AG09309 (cell line): ENCODE results near the gene C10orf88.

ENCODE experiments used
- DNase-seq: peaks from one replicate; pipeline ENCODE4 v3.0.0-alpha.2; 2010; ENCODE audit warnings: low read depth
- H3K4me3 ChIP-seq: 2 replicates; pipeline ENCODE4 v1.5.1; 2011; ENCODE audit warnings: mild to moderate bottlenecking, low read depth, low read length, moderate library complexity; ENCODE audit not compliant: control insufficient read depth
- TF ChIP-seq, protein P1 (sequence below): IDR thresholded peaks from 2 replicates; pipeline ENCODE4 v1.5.1; 2011; ENCODE audit warnings: mild to moderate bottlenecking, low read depth, low read length, inconsistent platforms; ENCODE audit not compliant: insufficient read depth, control insufficient read depth; ENCODE audit errors: missing control alignments

Gene C10orf88

DNA sequence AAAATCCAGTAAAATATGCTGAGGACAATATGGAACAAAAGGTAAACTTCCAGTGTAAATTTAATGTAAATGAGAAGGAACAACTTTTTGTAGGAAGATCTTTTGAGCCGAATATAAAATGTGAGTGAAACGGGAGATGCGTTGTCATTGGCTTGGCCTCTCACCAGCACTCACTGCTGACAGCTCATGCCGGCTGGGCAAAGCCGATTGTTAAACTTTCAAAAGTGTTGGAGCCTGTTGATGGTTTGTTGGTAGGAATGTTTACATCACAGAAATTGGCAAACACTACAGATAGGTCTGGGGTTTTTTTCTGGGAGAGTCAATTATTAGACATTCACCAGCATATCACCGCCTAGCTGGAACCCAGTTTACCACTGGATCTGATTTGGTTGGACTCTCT, 32.3 kb upstream of the C10orf88 start:
- H3K4me3 ChIP-seq = no peak overlapping the region
- TF ChIP-seq, protein P1, sequence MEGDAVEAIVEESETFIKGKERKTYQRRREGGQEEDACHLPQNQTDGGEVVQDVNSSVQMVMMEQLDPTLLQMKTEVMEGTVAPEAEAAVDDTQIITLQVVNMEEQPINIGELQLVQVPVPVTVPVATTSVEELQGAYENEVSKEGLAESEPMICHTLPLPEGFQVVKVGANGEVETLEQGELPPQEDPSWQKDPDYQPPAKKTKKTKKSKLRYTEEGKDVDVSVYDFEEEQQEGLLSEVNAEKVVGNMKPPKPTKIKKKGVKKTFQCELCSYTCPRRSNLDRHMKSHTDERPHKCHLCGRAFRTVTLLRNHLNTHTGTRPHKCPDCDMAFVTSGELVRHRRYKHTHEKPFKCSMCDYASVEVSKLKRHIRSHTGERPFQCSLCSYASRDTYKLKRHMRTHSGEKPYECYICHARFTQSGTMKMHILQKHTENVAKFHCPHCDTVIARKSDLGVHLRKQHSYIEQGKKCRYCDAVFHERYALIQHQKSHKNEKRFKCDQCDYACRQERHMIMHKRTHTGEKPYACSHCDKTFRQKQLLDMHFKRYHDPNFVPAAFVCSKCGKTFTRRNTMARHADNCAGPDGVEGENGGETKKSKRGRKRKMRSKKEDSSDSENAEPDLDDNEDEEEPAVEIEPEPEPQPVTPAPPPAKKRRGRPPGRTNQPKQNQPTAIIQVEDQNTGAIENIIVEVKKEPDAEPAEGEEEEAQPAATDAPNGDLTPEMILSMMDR = no peak
- no peak for DNase-seq

DNA sequence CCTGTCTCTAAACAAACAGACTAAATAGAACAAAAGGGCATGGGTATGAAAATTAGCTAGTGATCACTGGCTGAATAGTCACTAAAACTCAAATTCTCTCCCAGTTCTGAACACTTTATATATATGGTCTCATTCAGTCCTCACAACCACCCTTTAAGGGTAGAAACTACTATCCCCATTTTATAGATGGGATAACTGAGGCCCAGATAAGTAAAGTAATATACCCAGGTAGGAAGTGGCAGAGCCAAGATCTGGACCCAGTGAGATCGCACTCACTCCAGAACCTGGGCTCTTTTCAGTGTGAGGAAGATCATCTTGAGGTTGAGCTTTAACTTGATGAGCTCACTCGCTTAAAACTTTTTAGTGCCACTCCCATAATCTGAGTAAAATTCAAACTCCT, 30.7 kb upstream of the C10orf88 start:
- DNase-seq = no peak
- no peak overlapping the region for H3K4me3 ChIP-seq
- TF ChIP-seq, protein P1 = no peak

DNA sequence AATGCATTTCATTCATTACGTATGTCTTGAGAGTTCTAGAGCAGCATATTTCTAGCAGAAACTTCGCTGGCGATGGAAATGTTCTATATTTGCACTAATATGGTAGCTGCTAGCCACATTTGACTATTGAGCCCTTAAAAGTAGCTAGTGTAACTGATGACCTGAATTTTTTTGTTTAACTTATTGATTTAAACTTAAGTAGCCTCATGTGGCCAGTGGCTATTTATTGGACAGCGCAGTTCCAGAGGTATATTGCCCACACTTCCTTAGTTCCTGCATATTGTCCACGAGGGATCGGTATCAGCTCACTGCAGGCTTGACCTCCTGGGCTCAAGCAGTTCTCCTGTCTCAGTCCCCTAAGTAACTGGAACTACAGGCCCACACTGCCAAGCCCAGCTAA, 29.9 kb upstream of the C10orf88 start:
- TF ChIP-seq, protein P1 = no peak
- H3K4me3 ChIP-seq = no peak overlapping the region
- no peak for DNase-seq

DNA sequence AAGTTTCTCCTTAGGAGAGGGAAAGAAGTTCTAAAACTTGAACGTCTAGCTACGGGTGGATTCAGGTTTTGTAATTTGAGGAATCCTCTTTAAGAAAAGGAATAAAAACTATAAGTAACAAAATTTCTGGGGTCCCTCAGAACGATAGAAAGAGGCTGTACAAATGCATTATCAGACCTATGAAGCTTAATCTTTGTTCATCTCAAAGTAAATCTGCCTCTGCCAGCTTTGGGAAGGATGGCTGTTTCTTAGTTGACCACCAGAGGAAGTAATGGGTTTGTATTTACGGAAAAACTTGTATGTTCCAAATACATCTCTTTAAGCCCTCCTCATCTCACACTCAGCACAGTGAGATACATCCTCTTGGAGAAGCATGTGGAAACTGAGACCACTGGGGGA, 27.0 kb upstream of the C10orf88 start:
- peak; percentile 11 for DNase-seq
- TF ChIP-seq, protein P1 = peak; percentile 47
- H3K4me3 ChIP-seq = peak overlapping the region; percentile 64; the same call in 1 of the 2 replicates

DNA sequence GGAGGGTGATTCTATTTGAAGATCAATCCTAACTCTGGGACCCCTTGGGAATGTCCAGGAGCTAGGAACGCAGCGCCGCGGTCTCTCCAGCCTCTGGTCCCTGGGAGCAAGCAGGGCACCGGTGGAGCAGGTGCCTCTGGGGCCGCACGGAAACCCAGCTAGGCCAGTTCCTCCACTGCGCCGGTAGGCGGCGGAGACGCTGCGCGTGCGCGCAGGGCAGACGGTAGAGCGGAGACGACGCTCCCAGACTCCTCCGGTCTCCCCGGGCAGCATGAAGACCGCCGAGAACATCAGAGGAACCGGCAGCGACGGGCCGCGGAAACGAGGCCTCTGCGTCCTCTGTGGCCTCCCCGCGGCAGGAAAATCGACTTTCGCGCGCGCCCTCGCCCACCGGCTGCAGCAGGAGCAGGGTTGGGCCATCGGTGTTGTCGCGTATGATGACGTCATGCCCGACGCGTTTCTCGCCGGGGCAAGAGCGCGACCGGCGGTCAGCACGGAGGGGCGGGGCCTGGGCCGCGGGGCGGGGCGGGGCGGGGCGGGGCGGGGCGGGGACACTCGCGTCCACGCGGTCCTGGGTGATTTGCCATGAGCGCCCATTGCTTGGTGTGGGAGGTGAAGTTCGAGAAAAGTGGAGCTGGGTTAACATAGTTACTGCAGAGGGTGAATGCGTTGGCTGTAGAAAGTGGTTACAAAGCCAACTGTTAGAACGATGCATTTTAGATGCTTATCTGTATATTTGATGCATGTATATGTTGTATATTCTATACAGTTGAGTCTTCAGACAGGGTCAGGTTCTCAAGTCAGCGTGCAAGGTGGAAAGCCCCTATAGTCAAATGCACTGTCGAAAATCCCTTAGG, 26.4 kb upstream of the C10orf88 start, which contains the start of gene PSTK:
TSS of gene PSTK (plus strand) at position 193 of the 857 bp plus-strand sequence. CDS start at position 272, 79 bp downstream.
- DNase-seq = peak; percentile 61
- peak within 1 kb of the TSS; percentile 64 for H3K4me3 ChIP-seq
- TF ChIP-seq, protein P1 = peak; percentile 94

DNA sequence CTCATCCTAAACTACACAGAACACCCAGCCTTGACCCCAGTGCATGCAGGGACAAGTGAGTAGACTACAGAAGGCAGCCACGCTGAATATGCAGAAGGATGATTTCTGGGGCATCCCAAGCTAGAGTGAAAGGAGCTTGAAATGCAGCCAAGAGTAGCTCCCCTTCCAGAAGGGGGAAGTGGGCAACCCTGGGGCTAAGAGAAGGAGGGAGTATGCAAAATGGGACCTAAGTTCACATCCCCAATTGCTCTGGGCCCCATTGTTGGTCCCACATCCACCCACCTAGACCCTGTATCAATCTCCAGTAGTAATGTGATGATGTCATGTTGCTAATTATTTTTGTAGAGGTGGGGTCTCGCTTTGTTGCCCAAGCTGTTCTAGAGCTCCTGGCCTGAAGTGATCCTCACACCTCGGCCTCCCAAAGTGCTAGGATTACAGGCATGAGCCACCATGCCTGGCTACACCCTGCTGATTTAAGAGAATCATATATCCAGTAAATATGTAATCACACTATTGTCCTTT, 20.6 kb upstream of the C10orf88 start:
- TF ChIP-seq, protein P1 = no peak
- H3K4me3 ChIP-seq = no peak overlapping the region
- no peak for DNase-seq
